Measurements from ENCODE around the gene ZSWIM6.

The ZSWIM6 gene

DNA sequence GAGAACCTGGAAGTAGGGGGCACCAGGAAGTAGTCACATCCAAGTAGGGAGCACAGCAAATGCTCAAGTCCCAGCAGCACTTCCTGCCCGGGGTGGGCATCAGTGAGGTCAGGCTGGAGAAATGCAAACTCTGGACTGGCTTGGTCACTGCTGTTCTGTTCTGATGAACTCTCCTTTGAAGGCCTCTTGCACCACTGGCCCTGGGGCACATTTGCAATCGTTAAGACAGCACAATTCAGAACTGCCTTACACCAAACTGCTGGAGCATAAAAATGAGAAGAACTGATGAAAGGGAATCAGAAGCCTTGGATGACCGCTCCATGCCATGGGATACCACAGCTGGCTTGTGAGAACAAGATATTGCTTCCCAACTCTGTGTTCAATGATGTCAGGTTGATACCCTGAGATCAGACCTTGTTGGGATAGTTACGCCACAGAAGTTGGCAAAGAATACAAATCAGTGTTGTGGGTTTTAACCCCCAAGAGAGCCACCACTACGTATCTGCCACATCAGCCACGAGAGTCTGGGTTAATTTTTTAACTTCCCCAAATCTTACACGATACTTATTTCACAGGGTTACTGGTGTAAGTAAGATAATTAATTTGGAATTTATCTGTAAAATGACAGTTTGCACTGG, 42.3 kb upstream of the ZSWIM6 start:
- Histone ChIP-seq H3K4me3 (ENCODE audit: insufficient read depth, low read length, poor library complexity, severe bottlenecking) (no peak overlapping the region), H3K9ac (ENCODE audit: low read length) (no peak overlapping the region), H3K27ac (ENCODE audit: low read depth, low read length) (no peak overlapping the region), H3K36me3 (ENCODE audit: low read length) (no peaks in the 10 kb centered on the region), H3K9me3 (ENCODE audit: insufficient read depth, low read length) (no peaks in the 10 kb centered on the region), H3K79me2 (ENCODE audit: insufficient read depth, low read length) (no peaks in the 10 kb centered on the region), H3K4me2 (ENCODE audit: low read depth, low read length, poor library complexity, severe bottlenecking) (no peak overlapping the region), H3K9me2 (replicated peaks; ENCODE audit: insufficient read depth, low read length) (no peaks in the 10 kb centered on the region), H4K20me1 (ENCODE audit: low read depth, low read length) (no peaks in the 10 kb centered on the region), H3F3A (ENCODE audit: insufficient read depth) (no peaks in the 10 kb centered on the region), H3K27me3 (ENCODE audit: low read length) (no peaks in the 10 kb centered on the region), H2AFZ (ENCODE audit: low read depth, low read length, severe bottlenecking) (no peak overlapping the region)
- TF ChIP-seq, protein P1, sequence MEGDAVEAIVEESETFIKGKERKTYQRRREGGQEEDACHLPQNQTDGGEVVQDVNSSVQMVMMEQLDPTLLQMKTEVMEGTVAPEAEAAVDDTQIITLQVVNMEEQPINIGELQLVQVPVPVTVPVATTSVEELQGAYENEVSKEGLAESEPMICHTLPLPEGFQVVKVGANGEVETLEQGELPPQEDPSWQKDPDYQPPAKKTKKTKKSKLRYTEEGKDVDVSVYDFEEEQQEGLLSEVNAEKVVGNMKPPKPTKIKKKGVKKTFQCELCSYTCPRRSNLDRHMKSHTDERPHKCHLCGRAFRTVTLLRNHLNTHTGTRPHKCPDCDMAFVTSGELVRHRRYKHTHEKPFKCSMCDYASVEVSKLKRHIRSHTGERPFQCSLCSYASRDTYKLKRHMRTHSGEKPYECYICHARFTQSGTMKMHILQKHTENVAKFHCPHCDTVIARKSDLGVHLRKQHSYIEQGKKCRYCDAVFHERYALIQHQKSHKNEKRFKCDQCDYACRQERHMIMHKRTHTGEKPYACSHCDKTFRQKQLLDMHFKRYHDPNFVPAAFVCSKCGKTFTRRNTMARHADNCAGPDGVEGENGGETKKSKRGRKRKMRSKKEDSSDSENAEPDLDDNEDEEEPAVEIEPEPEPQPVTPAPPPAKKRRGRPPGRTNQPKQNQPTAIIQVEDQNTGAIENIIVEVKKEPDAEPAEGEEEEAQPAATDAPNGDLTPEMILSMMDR (IDR thresholded peaks at IDR 0.05; ENCODE audit: insufficient read depth, low read length, poor library complexity, severe bottlenecking): no peak
- TF ChIP-seq EZH2phosphoT487 (conservative IDR thresholded peaks at IDR 0.05; ENCODE audit: low read length): no peak

DNA sequence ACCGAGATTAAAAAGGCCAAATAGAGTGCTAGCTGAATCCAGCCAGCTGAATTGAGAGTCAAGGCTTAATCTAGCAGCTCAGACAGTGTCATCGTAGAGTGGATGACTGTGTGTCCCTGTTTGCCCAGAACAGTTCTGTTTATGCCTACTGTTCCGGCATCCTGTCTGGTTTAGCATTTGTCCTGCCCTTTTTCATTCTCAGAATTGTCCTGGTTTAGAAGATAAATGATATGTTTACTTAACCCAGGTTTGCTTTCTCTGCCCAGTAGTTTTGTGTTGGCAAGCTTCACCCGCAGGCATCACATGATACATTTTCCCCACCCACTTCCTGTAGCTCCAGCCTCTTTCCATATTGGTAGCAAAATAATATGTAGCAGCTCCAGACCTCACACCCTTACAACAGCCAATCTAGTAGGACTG, 41.3 kb upstream of the ZSWIM6 start:
- Histone ChIP-seq H3K36me3 (ENCODE audit: low read length) (no peaks in the 10 kb centered on the region), H3K4me3 (ENCODE audit: insufficient read depth, low read length, poor library complexity, severe bottlenecking) (no peak overlapping the region), H3K27me3 (ENCODE audit: low read length) (no peaks in the 10 kb centered on the region), H3K9me3 (ENCODE audit: insufficient read depth, low read length) (no peaks in the 10 kb centered on the region), H3K27ac (ENCODE audit: low read depth, low read length) (no peak overlapping the region), H3K9ac (ENCODE audit: low read length) (no peak overlapping the region), H3K4me2 (ENCODE audit: low read depth, low read length, poor library complexity, severe bottlenecking) (no peak overlapping the region), H2AFZ (ENCODE audit: low read depth, low read length, severe bottlenecking) (no peak overlapping the region), H3K79me2 (ENCODE audit: insufficient read depth, low read length) (no peaks in the 10 kb centered on the region), H4K20me1 (ENCODE audit: low read depth, low read length) (no peaks in the 10 kb centered on the region), H3F3A (ENCODE audit: insufficient read depth) (no peaks in the 10 kb centered on the region), H3K9me2 (replicated peaks; ENCODE audit: insufficient read depth, low read length) (no peaks in the 10 kb centered on the region)
- TF ChIP-seq EZH2phosphoT487 (conservative IDR thresholded peaks at IDR 0.05; ENCODE audit: low read length): no peak
- TF ChIP-seq, protein P1 (IDR thresholded peaks at IDR 0.05; ENCODE audit: insufficient read depth, low read length, poor library complexity, severe bottlenecking): no peak

DNA sequence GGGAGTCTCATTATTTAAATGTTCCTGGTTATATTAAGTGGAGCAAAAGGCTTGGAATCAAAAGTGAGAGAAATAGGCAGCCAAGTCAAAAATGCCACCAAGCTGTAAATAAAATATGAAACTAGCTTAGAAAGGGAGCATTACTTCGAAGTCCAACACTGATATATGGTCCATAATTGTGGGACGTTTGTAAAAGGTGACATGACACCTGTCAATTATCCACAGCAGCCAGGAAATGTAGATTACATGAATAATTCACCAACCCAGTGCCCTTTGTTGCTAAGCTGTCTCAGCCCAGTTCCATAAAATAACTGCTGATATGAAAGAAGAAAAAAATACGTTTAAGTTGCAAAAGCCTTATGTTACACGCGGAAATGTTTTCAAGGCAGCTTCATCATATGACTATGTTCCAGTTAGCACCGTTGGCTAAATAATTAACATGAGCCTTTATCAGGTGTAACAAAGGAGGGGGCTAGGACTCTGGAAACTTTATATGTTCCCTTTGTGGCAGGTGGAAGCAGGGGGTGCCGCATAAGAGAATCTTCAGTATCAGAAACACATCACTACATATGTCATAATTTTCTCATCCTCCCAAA, 39.9 kb upstream of the ZSWIM6 start:
- H4K20me1 ChIP-seq (ENCODE audit: low read depth, low read length): no peaks in the 10 kb centered on the region
- H3K9me3 ChIP-seq (ENCODE audit: insufficient read depth, low read length): no peaks in the 10 kb centered on the region
- TF ChIP-seq, protein P1 (IDR thresholded peaks at IDR 0.05; ENCODE audit: insufficient read depth, low read length, poor library complexity, severe bottlenecking): no peak
- TF ChIP-seq EZH2phosphoT487 (conservative IDR thresholded peaks at IDR 0.05; ENCODE audit: low read length): no peak
- no peak overlapping the region for H3K9ac ChIP-seq (ENCODE audit: low read length)
- H3K4me2 ChIP-seq (ENCODE audit: low read depth, low read length, poor library complexity, severe bottlenecking): no peak overlapping the region
- H3K27me3 ChIP-seq (ENCODE audit: low read length): no peaks in the 10 kb centered on the region
- no peaks in the 10 kb centered on the region for H3K36me3 ChIP-seq (ENCODE audit: low read length)
- H2AFZ ChIP-seq (ENCODE audit: low read depth, low read length, severe bottlenecking): no peak overlapping the region
- no peaks in the 10 kb centered on the region for H3K9me2 ChIP-seq (replicated peaks; ENCODE audit: insufficient read depth, low read length)
- H3K4me3 ChIP-seq (ENCODE audit: insufficient read depth, low read length, poor library complexity, severe bottlenecking): no peak overlapping the region
- no peaks in the 10 kb centered on the region for H3F3A ChIP-seq (ENCODE audit: insufficient read depth)
- H3K27ac ChIP-seq (ENCODE audit: low read depth, low read length): no peak overlapping the region
- no peaks in the 10 kb centered on the region for H3K79me2 ChIP-seq (ENCODE audit: insufficient read depth, low read length)
